HG02678 (cell line): Measurements from ENCODE around the gene LRRC46.

Experiments used
- ATAC-seq: cut with Tn5 transposase; IDR thresholded peaks from one replicate; pipeline ENCODE4 v1.9.1; 2021; ENCODE audit warnings: mild to moderate bottlenecking, moderate library complexity; ENCODE audit not compliant: unreplicated experiment

LRRC46 gene

GRCh38 chr17:47850692-47851573 is 19.5 kb downstream of the LRRC46 start, which contains the start of gene SP6:
Gene SP6 (minus strand): TSS chr17:47851163. CDS start chr17:47848429, 2,734 bp downstream.
- no peak for ATAC-seq

- no peak for ATAC-seq
Observed at GRCh38 chr17:47851764-47852112, 20.3 kb downstream of the LRRC46 start.

GRCh38 chr17:47852113-47852949 is 20.9 kb downstream of the LRRC46 start:
- no peak for ATAC-seq

- no peak for ATAC-seq
Observed at GRCh38 chr17:47853616-47854015, 22.1 kb downstream of the LRRC46 start.

GRCh38 chr17:47855737-47856136 is 24.3 kb downstream of the LRRC46 start:
- no peak for ATAC-seq

- no peak for ATAC-seq
Observed at GRCh38 chr17:47856830-47857229, 25.4 kb downstream of the LRRC46 start.

- no peak for ATAC-seq
Observed at GRCh38 chr17:47857551-47858455, 26.3 kb downstream of the LRRC46 start.

GRCh38 chr17:47860386-47860785 is 28.9 kb downstream of the LRRC46 start:
- no peak for ATAC-seq

- ATAC-seq = no peak
Observed at GRCh38 chr17:47862621-47863440, 31.4 kb downstream of the LRRC46 start.

GRCh38 chr17:47864791-47865216 is 33.3 kb downstream of the LRRC46 start:
- ATAC-seq = no peak

GRCh38 chr17:47866941-47867340 is 35.5 kb downstream of the LRRC46 start:
- no peak for ATAC-seq

GRCh38 chr17:47867813-47868533 is 36.5 kb downstream of the LRRC46 start:
- no peak for ATAC-seq

- no peak for ATAC-seq
Observed at GRCh38 chr17:47869114-47869513, 37.6 kb downstream of the LRRC46 start.

- ATAC-seq = no peak
Observed at GRCh38 chr17:47870056-47870455, 38.6 kb downstream of the LRRC46 start.

- ATAC-seq = no peak
Observed at GRCh38 chr17:47871048-47871447, 39.6 kb downstream of the LRRC46 start.

- no peak for ATAC-seq
Observed at GRCh38 chr17:47872019-47872650, 40.7 kb downstream of the LRRC46 start.

GRCh38 chr17:47872651-47873161 is 41.2 kb downstream of the LRRC46 start:
- no peak for ATAC-seq
